Measurements from ENCODE around the gene CAPZA1.
"Not testable (repeated sequence)": the region's sequence is repeated elsewhere in the genome, so short reads cannot be mapped to it uniquely, and the experiment has no call there.

Gene CAPZA1

GRCh38 chr1:112603541-112603940 lies 16.1 kb upstream of the CAPZA1 start:
- Histone ChIP-seq H3K9ac (ENCODE audit: low read length) (no peak overlapping the region), H3K9me3 (ENCODE audit: control insufficient read depth, insufficient read depth, low read depth, low read length) (no peaks in the 10 kb centered on the region), H3K27me3 (ENCODE audit: control insufficient read depth, insufficient read depth, low read length) (no peaks in the 10 kb centered on the region), H3K36me3 (ENCODE audit: control insufficient read depth, insufficient read depth, low read length) (peaks cover 46% of the 10 kb centered on the region), H3K4me1 (ENCODE audit: control insufficient read depth, insufficient read depth, low read length) (no peaks in the 10 kb centered on the region), H3K4me3 (ENCODE audit: low read depth, low read length) (no peak overlapping the region), H3K27ac (ENCODE audit: low read depth, low read length) (no peak overlapping the region)

DNA sequence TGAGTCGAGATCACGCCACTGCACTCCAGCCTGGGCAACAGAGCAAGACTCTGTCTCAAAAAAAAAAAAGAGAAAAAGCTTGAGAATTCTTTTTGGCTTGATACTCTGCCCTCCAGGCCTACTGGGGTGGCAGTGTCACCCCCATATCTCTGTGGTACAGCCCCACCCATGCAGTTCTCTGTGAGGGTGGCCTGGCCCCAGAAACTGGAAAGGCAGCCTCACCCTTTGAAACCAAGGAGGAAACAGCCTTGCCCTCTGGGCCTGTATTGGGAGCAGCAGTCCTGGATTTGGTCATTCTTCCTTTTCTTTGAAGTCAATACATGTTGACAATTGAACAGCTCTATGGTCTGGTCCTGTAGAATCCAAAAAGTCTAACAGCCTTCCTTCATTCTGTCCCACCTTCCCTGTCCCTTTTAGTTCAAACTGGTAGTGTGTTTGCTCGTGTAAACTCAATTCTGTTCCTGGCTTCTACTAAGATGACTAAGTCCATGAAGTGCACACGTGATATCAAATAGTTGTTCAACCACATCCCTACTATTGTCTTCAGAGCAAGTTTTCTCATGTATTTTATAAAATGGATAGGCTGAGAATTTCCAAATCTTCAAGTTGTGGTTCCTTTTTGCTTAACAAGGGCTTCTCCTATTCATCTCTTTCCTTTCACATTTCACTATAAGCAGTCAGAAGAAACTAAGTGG lies 13.9 kb upstream of the CAPZA1 start:
- Histone ChIP-seq H3K9ac (ENCODE audit: low read length) (no peak overlapping the region), H3K4me3 (ENCODE audit: low read depth, low read length) (no peak overlapping the region), H3K27ac (ENCODE audit: low read depth, low read length) (no peak overlapping the region), H3K4me1 (ENCODE audit: control insufficient read depth, insufficient read depth, low read length) (no peaks in the 10 kb centered on the region), H3K9me3 (ENCODE audit: control insufficient read depth, insufficient read depth, low read depth, low read length) (no peaks in the 10 kb centered on the region), H3K36me3 (ENCODE audit: control insufficient read depth, insufficient read depth, low read length) (peaks cover 62% of the 10 kb centered on the region), H3K27me3 (ENCODE audit: control insufficient read depth, insufficient read depth, low read length) (no peaks in the 10 kb centered on the region)

- Histone ChIP-seq H3K4me1 (ENCODE audit: control insufficient read depth, insufficient read depth, low read length) (0 out of 2 replicates have a peak, but pooled peaks cover 5% of the 10 kb centered on the region), H3K27ac (ENCODE audit: low read depth, low read length) (no peak overlapping the region), H3K36me3 (ENCODE audit: control insufficient read depth, insufficient read depth, low read length) (peaks cover 53% of the 10 kb centered on the region), H3K9ac (ENCODE audit: low read length) (no peak overlapping the region), H3K27me3 (ENCODE audit: control insufficient read depth, insufficient read depth, low read length) (no peaks in the 10 kb centered on the region), H3K9me3 (ENCODE audit: control insufficient read depth, insufficient read depth, low read depth, low read length) (no peaks in the 10 kb centered on the region), H3K4me3 (ENCODE audit: low read depth, low read length) (no peak overlapping the region)
These were observed 5.1 kb upstream of the CAPZA1 start for GRCh38 chr1:112614460-112615065.

- H3K27ac ChIP-seq (ENCODE audit: low read depth, low read length) = peak overlapping the region; percentile 95; the same call in 1 of the 2 replicates
- peak overlapping the region; percentile 100 for H3K9ac ChIP-seq (ENCODE audit: low read length)
- peaks cover 11% of the 10 kb centered on the region; the same call in 1 of the 2 replicates for H3K4me1 ChIP-seq (ENCODE audit: control insufficient read depth, insufficient read depth, low read length)
- H3K27me3 ChIP-seq (ENCODE audit: control insufficient read depth, insufficient read depth, low read length) = no peaks in the 10 kb centered on the region
- H3K9me3 ChIP-seq (ENCODE audit: control insufficient read depth, insufficient read depth, low read depth, low read length) = no peaks in the 10 kb centered on the region
- H3K36me3 ChIP-seq (ENCODE audit: control insufficient read depth, insufficient read depth, low read length) = peaks cover 25% of the 10 kb centered on the region
- H3K4me3 ChIP-seq (ENCODE audit: low read depth, low read length) = peak overlapping the region; percentile 100
These were observed 1.4 kb upstream of the CAPZA1 start for GRCh38 chr1:112618114-112618720.

GRCh38 chr1:112618721-112619517 lies 713 bp upstream of the CAPZA1 start, which contains the start of gene ST7L:
TSS of gene ST7L (minus strand) at chr1:112619141. CDS start at chr1:112619113, 28 bp downstream.
- peak within 1 kb of the TSS; percentile 100 for H3K9ac ChIP-seq (ENCODE audit: low read length)
- H3K4me3 ChIP-seq (ENCODE audit: low read depth, low read length) = peak within 1 kb of the TSS; percentile 100
- H3K27me3 ChIP-seq (ENCODE audit: control insufficient read depth, insufficient read depth, low read length) = no peaks in the 10 kb centered on the region
- H3K27ac ChIP-seq (ENCODE audit: low read depth, low read length) = peak within 1 kb of the TSS; percentile 95
- H3K4me1 ChIP-seq (ENCODE audit: control insufficient read depth, insufficient read depth, low read length) = peaks cover 11% of the 10 kb centered on the region; the same call in 1 of the 2 replicates
- peaks cover 18% of the 10 kb centered on the region for H3K36me3 ChIP-seq (ENCODE audit: control insufficient read depth, insufficient read depth, low read length)
- H3K9me3 ChIP-seq (ENCODE audit: control insufficient read depth, insufficient read depth, low read depth, low read length) = no peaks in the 10 kb centered on the region

DNA sequence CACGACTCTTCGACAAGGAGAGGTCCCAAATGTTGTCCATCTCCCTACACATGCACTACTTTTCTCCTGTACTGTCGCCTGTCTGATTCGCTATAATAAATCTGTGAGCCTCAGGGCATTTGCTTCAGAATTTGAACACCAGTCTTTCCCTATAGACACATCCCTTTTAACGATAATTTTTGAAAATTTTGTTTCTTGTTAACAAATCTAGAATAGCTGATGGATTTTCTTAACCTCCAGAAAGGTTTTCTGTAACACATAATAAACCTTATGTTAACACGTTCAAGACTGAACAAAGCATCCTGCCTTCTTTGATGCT lies 704 bp downstream of the CAPZA1 start:
- Histone ChIP-seq H3K9me3 (ENCODE audit: control insufficient read depth, insufficient read depth, low read depth, low read length) (no peaks in the 10 kb centered on the region), H3K4me1 (ENCODE audit: control insufficient read depth, insufficient read depth, low read length) (peaks cover 11% of the 10 kb centered on the region; the same call in 1 of the 2 replicates), H3K27ac (ENCODE audit: low read depth, low read length) (peak overlapping the region; percentile 95; the same call in 1 of the 2 replicates), H3K27me3 (ENCODE audit: control insufficient read depth, insufficient read depth, low read length) (no peaks in the 10 kb centered on the region), H3K4me3 (ENCODE audit: low read depth, low read length) (peak overlapping the region; percentile 100), H3K9ac (ENCODE audit: low read length) (peak overlapping the region; percentile 100), H3K36me3 (ENCODE audit: control insufficient read depth, insufficient read depth, low read length) (peaks cover 12% of the 10 kb centered on the region)

GRCh38 chr1:112624493-112624892 lies 4.9 kb downstream of the CAPZA1 start:
- not testable (repeated sequence) for H3K9ac ChIP-seq (ENCODE audit: low read length); H3K9me3 ChIP-seq (ENCODE audit: control insufficient read depth, insufficient read depth, low read depth, low read length); H3K4me3 ChIP-seq (ENCODE audit: low read depth, low read length); H3K27ac ChIP-seq (ENCODE audit: low read depth, low read length); H3K4me1 ChIP-seq (ENCODE audit: control insufficient read depth, insufficient read depth, low read length); H3K27me3 ChIP-seq (ENCODE audit: control insufficient read depth, insufficient read depth, low read length)
- H3K36me3 ChIP-seq (ENCODE audit: control insufficient read depth, insufficient read depth, low read length) = peaks cover 28% of the 10 kb centered on the region

- Histone ChIP-seq H3K4me1 (ENCODE audit: control insufficient read depth, insufficient read depth, low read length) (peaks cover 4% of the 10 kb centered on the region; the same call in 1 of the 2 replicates), H3K27ac (ENCODE audit: low read depth, low read length) (no peak overlapping the region), H3K9ac (ENCODE audit: low read length) (no peak overlapping the region), H3K36me3 (ENCODE audit: control insufficient read depth, insufficient read depth, low read length) (peaks cover 31% of the 10 kb centered on the region), H3K4me3 (ENCODE audit: low read depth, low read length) (no peak overlapping the region), H3K9me3 (ENCODE audit: control insufficient read depth, insufficient read depth, low read depth, low read length) (no peaks in the 10 kb centered on the region), H3K27me3 (ENCODE audit: control insufficient read depth, insufficient read depth, low read length) (no peaks in the 10 kb centered on the region)
These were observed 6.1 kb downstream of the CAPZA1 start for GRCh38 chr1:112625696-112626095.

DNA sequence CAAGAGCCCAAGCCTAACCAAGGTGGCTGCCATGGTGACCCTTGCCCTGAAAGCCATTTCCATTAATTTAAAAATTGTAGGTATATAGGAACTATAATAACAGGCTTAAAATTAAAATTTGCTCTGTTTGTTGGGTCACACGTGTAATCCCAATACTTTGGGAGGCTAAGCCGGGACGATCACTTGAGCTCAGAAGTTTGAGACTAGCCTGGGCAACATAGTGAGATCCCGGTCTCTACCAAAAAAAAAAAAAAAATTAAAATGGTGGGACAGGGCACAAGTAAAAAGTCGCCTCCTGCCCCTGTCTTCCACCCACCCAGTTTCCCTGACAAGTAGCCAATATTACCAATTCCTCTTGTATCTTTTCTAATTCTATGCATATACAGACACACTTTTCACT lies 6.6 kb downstream of the CAPZA1 start:
- Histone ChIP-seq H3K27ac (ENCODE audit: low read depth, low read length) (no peak overlapping the region), H3K9me3 (ENCODE audit: control insufficient read depth, insufficient read depth, low read depth, low read length) (no peaks in the 10 kb centered on the region), H3K4me3 (ENCODE audit: low read depth, low read length) (no peak overlapping the region), H3K36me3 (ENCODE audit: control insufficient read depth, insufficient read depth, low read length) (peaks cover 33% of the 10 kb centered on the region), H3K27me3 (ENCODE audit: control insufficient read depth, insufficient read depth, low read length) (no peaks in the 10 kb centered on the region), H3K4me1 (ENCODE audit: control insufficient read depth, insufficient read depth, low read length) (no peaks in the 10 kb centered on the region), H3K9ac (ENCODE audit: low read length) (no peak overlapping the region)

GRCh38 chr1:112626887-112627286 lies 7.3 kb downstream of the CAPZA1 start:
- no peaks in the 10 kb centered on the region for H3K27me3 ChIP-seq (ENCODE audit: control insufficient read depth, insufficient read depth, low read length)
- H3K9me3 ChIP-seq (ENCODE audit: control insufficient read depth, insufficient read depth, low read depth, low read length) = no peaks in the 10 kb centered on the region
- H3K27ac ChIP-seq (ENCODE audit: low read depth, low read length) = no peak overlapping the region
- H3K9ac ChIP-seq (ENCODE audit: low read length) = no peak overlapping the region
- no peak overlapping the region for H3K4me3 ChIP-seq (ENCODE audit: low read depth, low read length)
- H3K4me1 ChIP-seq (ENCODE audit: control insufficient read depth, insufficient read depth, low read length) = no peaks in the 10 kb centered on the region
- H3K36me3 ChIP-seq (ENCODE audit: control insufficient read depth, insufficient read depth, low read length) = peaks cover 33% of the 10 kb centered on the region
